Hepatocyte (in vitro differentiated cells): ENCODE results near the gene DPP8. TPM values are rescaled to one million over a fixed set of nuclear protein-coding genes. Genes with fewer than 3 reads are reported as not detected.

Experiments
- DNase-seq: peaks from one replicate; pipeline ENCODE4 v3.0.0-alpha.2; 2016; ENCODE audit warnings: low spot score
- H2AFZ ChIP-seq: fragments of 200-600 bp; sonication (generic); 2 replicates; pipeline ENCODE4 v1.6.0; 2016; ENCODE audit warnings: antibody characterized with exemption, mild to moderate bottlenecking
- H3K27ac ChIP-seq: fragments of 200-600 bp; sonication (generic); 2 replicates; pipeline ENCODE4 v1.5.1; 2016; ENCODE audit warnings: mild to moderate bottlenecking
- H3K27me3 ChIP-seq: fragments of 200-600 bp; sonication (generic); 2 replicates; pipeline ENCODE4 v1.6.1; 2016
- H3K36me3 ChIP-seq: fragments of 200-600 bp; sonication (generic); replicated peaks from 2 replicates; pipeline ENCODE4 v1.5.1; 2016; ENCODE audit warnings: low read depth; ENCODE audit not compliant: insufficient read depth
- H3K4me1 ChIP-seq: fragments of 200-600 bp; sonication (generic); 2 replicates; pipeline ENCODE4 v1.5.1; 2016; ENCODE audit warnings: mild to moderate bottlenecking, moderate library complexity; ENCODE audit not compliant: insufficient read depth
- H3K4me2 ChIP-seq: fragments of 200-600 bp; sonication (generic); 2 replicates; pipeline ENCODE4 v1.6.0; 2016
- H3K4me3 ChIP-seq: fragments of 200-600 bp; sonication (generic); 2 replicates; pipeline ENCODE4 v1.5.1; 2016; ENCODE audit warnings: mild to moderate bottlenecking
- H3K79me2 ChIP-seq: fragments of 200-600 bp; sonication (generic); 2 replicates; pipeline ENCODE4 v1.6.0; 2017; ENCODE audit warnings: mild to moderate bottlenecking
- H3K9me2 ChIP-seq: fragments of 200-600 bp; sonication (generic); replicated peaks from 2 replicates; pipeline ENCODE4 v1.6.0; 2017; ENCODE audit warnings: mild to moderate bottlenecking; ENCODE audit not compliant: insufficient read depth
- H3K9me3 ChIP-seq: fragments of 200-600 bp; sonication (generic); 2 replicates; pipeline ENCODE4 v1.5.1; 2016; ENCODE audit warnings: low read depth, mild to moderate bottlenecking
- H4K20me1 ChIP-seq: fragments of 200-600 bp; sonication (generic); 2 replicates; pipeline ENCODE4 v1.6.0; 2016; ENCODE audit warnings: mild to moderate bottlenecking; ENCODE audit not compliant: insufficient read depth, poor library complexity, severe bottlenecking
- CTCF ChIP-seq: fragments of 200-600 bp; sonication (generic); IDR thresholded peaks from 2 replicates; pipeline ENCODE4 v1.5.1; 2016; ENCODE audit warnings: antibody characterized with exemption, mild to moderate bottlenecking; ENCODE audit not compliant: poor library complexity
- EZH2 ChIP-seq: fragments of 200-600 bp; sonication (generic); IDR thresholded peaks from 2 replicates; pipeline ENCODE4 v1.6.1; 2016; ENCODE audit warnings: antibody characterized with exemption, mild to moderate bottlenecking, borderline replicate concordance
- EZH2phosphoT487 ChIP-seq: fragments of 200-600 bp; sonication (generic); IDR thresholded peaks from one replicate; pipeline ENCODE4 v1.6.1; 2018; ENCODE audit warnings: antibody characterized with exemption, mild to moderate bottlenecking, low read depth, moderate library complexity; ENCODE audit not compliant: unreplicated experiment, severe bottlenecking
- WGBS: methylation state at CpG from one replicate; pipeline ENCODE4 v1.1.6; 2016; ENCODE audit warnings: low lambda C conversion rate; ENCODE audit errors: missing lambda C conversion rate; 5-methylcytosine and 5-hydroxymethylcytosine counted together
- polyA plus RNA-seq: library from polyadenylated mRNA; unstranded; fragments of >200 nt; fragmentation: Nextera tagmentation; extraction: Ambion mirVana; gene quantifications from 2 replicates; pipeline ENCODE4 v1.2.1, GENCODE V29; 2016
- total RNA-seq: library from RNA; depleted of rRNA; stranded (reverse); fragments of >200 nt; gene quantifications from 2 replicates; pipeline ENCODE4 v1.2.3, GENCODE V29; 2014

DPP8 gene
- total and polyA plus RNA-seq, 2 experiments from 2014 or later, result 23.3 to 25.3 TPM

GRCh38 chr15:65420975-65421359, 96.5 kb downstream of the DPP8 start:
- H3K27ac ChIP-seq, result peak overlapping the region; percentile 64
- peaks cover 16% of the 10 kb centered on the region for H3K4me1 ChIP-seq
- no peaks in the 10 kb centered on the region for H3K36me3 ChIP-seq
- WGBS, result 11% methylated on average over 17 of the region's 17 CpGs
- H3K4me3 ChIP-seq, result no peak overlapping the region
- peak overlapping the region; percentile 39 for H2AFZ ChIP-seq
- no peaks in the 10 kb centered on the region for H3K9me2 ChIP-seq
- peak overlapping the region; percentile 94 for H3K4me2 ChIP-seq
- H3K79me2 ChIP-seq, result peaks cover 31% of the 10 kb centered on the region
- H4K20me1 ChIP-seq, result no peaks in the 10 kb centered on the region
- TF ChIP-seq EZH2phosphoT487 (no peak), EZH2 (no peak), CTCF (no peak)
- no peak for DNase-seq
- no peaks in the 10 kb centered on the region for H3K9me3 ChIP-seq
- H3K27me3 ChIP-seq, result no peaks in the 10 kb centered on the region

GRCh38 chr15:65418596-65418995, 98.9 kb downstream of the DPP8 start:
- Histone ChIP-seq H3K9me2 (no peaks in the 10 kb centered on the region), H3K36me3 (no peaks in the 10 kb centered on the region), H3K4me2 (no peak overlapping the region), H2AFZ (no peak overlapping the region), H3K27me3 (no peaks in the 10 kb centered on the region), H3K27ac (no peak overlapping the region), H4K20me1 (no peaks in the 10 kb centered on the region), H3K79me2 (peaks cover 39% of the 10 kb centered on the region), H3K9me3 (no peaks in the 10 kb centered on the region), H3K4me1 (peaks cover 37% of the 10 kb centered on the region), H3K4me3 (no peak overlapping the region)
- DNase-seq, result no peak
- 62% methylated on average over 2 of the region's 2 CpGs for WGBS
- no peak for TF ChIP-seq EZH2phosphoT487
- TF ChIP-seq EZH2, result no peak
- no peak for TF ChIP-seq CTCF

- no peaks in the 10 kb centered on the region for H3K9me3 ChIP-seq
- H3K9me2 ChIP-seq, result no peaks in the 10 kb centered on the region
- H3K27me3 ChIP-seq, result no peaks in the 10 kb centered on the region
- peaks cover 51% of the 10 kb centered on the region for H3K79me2 ChIP-seq
- H3K4me1 ChIP-seq, result peaks cover 39% of the 10 kb centered on the region
- no peak overlapping the region for H2AFZ ChIP-seq
- TF ChIP-seq EZH2phosphoT487 (no peak), CTCF (no peak), EZH2 (no peak)
- peak overlapping the region; percentile 57 for H3K27ac ChIP-seq
- WGBS, result 56% methylated on average over 8 of the region's 8 CpGs
- peak; percentile 50 for DNase-seq
- no peaks in the 10 kb centered on the region for H4K20me1 ChIP-seq
- H3K4me3 ChIP-seq, result no peak overlapping the region
- H3K4me2 ChIP-seq, result peak overlapping the region; percentile 24
- no peaks in the 10 kb centered on the region for H3K36me3 ChIP-seq
Observed at GRCh38 chr15:65416845-65417416, 100.6 kb downstream of the DPP8 start.
